ENCODE data around the gene NTRK3.

The NTRK3 gene

DNA sequence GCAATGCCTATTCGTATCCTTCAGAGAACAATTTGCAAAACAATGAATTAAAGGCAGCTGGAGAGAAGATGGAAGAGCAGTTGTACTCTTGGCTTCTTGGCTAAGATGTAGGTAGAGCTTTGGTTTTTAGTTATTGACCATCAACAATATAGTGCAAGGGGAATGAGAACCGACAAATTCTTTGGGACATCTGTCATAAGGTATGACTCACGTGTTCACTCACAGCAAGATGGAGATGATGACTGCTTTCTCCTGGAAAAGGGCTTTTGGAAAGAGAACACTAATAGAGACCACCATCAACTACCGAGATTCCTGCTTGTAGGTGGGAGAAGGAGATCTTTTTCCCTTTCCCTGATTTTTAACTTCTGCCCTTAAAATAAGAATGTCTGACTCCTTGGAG lies 234.9 kb downstream of the NTRK3 start:
- FAIRE-seq: no peak

DNA sequence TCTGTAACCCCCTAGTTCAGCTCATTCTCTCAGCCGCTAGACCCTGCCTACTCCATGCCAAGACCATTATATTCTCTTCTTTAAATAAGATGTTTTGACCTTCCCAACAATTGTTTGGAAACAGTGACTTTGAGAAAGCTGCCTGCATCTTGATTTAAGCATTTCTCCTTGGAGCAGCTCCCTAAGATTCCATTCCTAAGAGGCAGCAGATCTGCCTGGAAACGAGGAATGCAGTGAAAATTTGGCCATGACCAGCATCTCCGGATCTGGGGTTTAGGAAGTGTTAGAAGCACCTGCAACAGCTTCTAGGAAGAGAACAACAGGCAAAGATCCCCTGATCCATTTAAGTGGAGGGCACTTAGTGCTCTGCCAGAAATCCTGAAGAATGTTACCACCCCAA lies 235.7 kb downstream of the NTRK3 start:
- FAIRE-seq: no peak

DNA sequence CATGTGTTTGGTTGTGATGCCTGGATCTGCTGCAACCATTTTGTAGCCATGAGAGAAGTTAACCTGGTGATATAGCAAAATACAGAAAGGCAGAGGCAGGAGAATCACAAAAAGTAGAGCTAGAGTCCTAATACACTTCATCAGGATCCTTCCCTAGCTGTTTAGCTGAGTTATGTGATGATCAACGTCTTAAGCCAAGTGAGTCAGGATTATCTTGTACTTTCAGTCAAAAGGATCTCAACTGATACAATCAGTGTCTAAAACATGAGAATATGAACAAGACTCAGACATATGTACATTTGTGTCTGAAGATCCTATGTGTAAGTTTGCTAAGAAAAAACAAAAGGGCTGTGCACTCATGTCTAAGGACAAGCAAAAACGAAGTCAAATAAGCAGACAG lies 236.9 kb downstream of the NTRK3 start:
- FAIRE-seq: no peak

DNA sequence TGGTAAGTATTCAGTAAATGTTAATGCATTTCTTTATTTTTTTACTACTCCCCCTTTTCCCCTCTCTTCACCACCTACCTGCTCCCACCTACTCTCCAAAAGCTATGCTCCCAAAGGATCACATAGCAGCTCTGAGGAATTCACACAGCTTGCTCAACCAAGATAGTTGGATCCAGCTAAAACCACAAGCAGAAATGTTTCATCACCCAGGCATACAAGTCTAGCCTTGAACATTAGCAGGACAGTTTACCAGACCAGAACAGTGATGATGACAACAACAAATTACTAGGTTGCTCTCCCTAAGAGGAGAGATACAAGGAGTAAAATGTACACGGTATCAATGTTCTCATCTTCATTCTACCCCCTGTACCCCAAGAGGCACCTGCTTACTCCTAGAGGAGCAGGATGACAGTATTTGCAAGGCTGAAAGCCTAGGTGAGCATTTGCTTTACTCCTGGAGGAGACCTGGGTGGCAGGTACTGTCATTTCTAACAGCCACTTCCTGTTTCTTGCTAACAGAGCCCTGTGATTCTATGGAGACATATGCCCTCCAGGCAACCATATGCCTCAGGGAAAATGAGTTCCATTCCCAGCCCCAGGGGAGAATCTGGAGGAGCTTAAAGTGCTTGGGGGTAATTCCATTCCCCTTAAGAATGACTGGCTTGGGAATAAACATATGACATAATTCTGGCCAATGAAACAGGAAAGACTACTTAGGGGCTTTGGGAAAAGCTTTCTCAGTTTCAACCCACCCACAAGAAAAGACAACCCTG lies 237.5 kb downstream of the NTRK3 start:
- FAIRE-seq: no peak

DNA sequence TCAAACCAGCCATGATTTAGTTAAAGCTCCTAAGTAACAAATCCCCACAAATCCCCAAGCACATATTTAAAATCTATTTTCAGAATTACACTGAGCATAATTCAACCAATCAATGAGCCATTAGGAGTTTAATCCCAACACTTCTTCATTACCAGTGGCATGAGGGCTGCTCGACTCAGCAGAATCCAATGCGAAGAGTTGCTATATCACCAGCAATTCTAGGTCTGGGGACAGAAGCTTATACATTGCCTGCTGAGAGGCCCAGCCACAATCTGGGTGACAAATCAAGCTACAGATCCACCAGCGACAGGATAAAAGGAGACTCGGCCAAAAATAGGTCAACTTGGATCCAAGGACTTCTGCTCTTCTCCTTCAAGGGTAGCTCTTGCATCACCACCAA lies 238.8 kb downstream of the NTRK3 start:
- no peak for FAIRE-seq

DNA sequence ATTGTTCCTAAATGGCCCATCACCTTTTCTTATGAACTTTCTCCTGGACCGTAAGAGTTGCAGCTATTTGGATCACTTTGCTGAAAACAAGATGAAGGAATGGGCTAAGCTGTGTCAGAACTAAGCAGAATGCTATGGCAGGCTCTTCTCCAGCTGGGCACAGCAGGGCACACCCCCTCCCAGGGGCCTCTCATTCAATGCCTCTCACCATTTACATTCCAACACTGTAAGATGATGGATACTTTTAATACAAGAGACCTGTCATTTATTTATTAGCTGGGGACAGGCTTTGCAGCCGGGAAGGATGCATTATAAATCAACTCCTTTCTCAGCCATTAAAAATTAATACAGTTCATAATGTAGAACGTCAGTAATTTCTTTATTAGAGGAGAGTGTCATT lies 240.1 kb downstream of the NTRK3 start:
- no peak for FAIRE-seq

DNA sequence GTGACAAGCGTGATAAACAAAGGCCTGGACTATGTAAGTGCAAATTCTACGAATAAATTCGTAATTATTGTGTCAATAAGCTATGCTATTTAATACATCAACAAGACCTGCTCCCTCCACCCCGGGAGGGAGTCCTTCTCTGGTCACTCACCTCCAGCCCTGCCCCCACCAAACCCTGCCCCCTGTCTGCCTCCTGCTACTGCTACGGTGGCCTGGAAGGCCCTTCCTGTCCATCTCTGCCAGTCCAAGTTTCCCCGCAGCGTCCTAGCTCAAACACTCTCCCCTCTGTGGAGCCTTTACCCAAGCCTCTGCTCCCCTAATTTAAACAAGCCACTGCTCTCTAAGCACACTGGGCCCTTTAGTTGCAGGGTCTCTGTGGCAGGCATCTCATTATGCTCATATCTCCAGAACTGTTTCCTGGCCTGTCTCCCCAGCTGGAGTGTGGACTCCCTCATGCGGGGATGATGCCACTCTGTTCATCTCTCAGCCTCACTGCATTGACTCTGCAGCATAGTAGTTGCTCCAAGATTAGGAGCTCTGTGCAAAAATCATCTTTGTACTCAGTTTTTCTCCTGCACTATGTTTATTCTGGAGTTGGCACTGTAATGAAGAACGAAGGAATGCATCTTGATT lies 241.2 kb downstream of the NTRK3 start:
- no peak for FAIRE-seq

DNA sequence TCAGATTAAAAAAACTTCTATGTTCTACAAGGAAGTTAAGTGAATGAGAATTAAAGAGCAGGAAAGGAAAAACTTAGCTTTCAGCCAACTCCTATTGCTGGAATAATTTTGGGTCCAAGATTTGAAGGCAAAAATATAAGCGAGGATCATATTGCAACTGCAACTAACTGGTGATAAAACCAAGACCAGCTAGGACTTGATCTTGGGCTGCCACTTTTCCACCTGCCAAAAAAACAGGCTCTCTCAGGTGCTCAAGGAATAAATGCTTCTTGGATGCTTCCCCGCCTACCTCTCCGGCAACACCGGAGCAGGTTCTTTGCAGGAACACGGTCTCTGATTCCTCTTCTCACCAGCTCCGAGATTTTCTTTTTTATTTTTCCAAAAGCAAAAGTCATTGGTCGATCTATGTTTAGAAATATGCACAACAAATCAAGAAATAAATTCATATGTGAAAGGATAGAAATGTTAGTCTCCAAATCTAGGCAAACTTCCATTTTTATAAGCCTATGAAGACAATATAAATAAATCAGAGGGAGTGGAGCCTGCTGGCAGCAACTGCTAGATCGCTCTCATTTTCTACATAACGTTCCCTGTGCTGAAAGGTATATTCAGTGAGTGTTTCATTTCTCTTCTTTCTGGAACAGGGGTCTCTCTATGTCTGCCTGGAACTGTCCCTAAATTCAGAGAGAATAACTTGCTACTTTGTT lies 241.9 kb downstream of the NTRK3 start:
- no peak for FAIRE-seq

DNA sequence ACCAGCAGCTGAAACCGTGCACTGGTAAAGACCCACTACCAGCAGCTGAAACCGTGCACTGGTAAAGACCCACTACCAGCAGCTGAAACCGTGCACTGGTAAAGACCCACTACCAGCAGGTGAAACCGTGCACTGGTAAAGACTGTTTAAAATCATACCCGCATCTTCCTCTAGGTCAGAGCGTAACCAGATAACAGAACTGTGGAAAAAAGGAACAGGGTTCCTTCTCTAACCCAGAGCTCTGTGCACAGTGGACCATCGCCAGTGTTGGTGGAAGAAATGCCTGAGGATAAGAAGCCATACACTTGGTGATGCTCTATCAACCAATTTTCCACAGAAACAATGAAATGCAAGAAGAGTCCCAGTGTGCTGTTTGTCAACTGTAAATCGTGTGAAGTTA lies 243.4 kb downstream of the NTRK3 start:
- FAIRE-seq: no peak

DNA sequence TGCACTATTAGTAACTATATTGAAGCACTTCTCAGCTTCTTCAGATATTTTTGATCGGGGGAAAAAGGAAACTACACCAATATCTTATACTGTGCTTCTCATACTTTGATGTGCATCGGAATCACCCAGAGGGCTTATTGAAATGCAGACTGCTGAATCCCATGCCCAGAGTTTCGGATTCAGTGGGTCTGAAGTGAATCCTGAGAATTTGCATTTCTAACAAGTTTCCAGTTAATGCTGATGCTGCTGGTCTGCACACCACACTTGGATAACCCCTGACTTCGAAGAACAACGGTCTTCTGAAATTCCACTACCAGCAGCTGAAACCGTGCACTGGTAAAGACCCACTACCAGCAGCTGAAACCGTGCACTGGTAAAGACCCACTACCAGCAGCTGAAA lies 243.9 kb downstream of the NTRK3 start:
- no peak for FAIRE-seq

DNA sequence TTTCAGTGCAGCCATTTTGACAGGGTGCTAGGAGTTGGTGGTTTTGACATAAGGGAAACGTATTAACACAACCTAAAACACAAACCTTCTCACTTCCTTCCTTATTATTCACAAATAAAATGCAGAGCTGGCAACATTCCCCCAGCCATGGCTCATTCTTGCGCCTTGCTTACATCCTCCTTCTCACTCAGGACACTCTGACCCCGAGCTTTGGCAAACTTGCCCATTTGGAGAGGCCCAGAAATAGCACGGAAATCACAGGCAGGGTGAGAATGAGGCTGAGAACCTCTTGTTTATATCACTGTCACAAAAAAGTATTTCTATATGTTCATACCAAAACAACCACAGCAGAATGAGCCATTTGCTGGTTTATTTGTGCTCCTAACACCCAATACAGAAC lies 244.3 kb downstream of the NTRK3 start:
- no peak for FAIRE-seq

DNA sequence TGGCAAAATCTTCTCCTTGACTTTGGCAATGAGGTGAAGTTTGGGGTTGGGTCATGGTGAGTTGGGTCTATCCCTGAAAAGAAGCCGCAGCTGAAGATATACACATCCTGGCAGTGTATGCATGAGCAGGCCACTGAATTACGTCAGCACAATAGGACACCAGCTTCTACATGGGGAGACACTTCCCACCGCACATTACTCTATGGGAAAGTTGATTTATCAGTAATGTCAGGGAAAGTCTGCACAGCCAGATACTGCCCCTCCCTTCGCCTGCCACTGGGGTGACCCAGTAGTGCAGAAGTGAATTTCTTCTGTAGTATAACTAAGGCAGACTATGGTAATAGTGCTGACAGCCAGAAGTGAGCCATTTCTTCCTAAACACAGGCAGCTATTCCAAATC lies 245.0 kb downstream of the NTRK3 start:
- FAIRE-seq: no peak

DNA sequence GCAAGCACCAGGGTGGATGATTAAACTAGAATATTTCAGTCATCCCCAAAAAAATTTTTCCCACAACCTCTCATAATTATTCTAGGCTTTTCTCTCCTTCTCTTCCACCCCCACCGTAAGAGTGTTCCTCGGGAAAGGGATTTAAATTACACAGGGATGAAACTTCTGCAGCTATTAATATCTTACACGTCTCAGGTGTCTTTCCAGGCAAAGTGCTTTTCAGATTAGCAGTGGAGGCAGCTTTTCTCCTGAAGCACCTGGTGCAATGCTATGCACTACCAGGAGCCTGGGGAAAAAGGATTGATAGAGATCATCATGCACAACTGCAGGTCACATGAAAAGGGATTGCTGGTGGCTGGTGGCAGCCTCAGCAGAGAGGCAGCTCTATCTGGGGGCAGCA lies 250.4 kb downstream of the NTRK3 start:
- FAIRE-seq: no peak

DNA sequence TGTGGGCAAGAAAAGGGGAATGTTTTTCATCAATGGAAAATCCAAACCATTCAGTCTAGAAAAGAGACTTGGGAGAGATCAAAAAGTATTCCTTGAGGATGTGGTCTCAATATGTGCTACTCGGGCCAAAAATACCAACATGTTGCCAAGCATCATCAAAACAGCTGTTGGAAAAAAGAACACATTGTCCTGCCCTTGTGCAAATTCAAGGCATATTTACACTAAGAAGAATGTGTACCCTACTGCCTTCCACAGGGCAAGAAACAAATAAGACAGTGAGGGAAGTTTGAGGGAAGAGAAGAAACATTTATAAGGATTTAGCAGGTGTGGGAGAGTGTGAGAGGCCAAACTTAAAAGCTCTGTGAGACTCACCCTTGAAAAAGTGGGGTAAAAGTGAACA lies 252.1 kb downstream of the NTRK3 start:
- no peak for FAIRE-seq

DNA sequence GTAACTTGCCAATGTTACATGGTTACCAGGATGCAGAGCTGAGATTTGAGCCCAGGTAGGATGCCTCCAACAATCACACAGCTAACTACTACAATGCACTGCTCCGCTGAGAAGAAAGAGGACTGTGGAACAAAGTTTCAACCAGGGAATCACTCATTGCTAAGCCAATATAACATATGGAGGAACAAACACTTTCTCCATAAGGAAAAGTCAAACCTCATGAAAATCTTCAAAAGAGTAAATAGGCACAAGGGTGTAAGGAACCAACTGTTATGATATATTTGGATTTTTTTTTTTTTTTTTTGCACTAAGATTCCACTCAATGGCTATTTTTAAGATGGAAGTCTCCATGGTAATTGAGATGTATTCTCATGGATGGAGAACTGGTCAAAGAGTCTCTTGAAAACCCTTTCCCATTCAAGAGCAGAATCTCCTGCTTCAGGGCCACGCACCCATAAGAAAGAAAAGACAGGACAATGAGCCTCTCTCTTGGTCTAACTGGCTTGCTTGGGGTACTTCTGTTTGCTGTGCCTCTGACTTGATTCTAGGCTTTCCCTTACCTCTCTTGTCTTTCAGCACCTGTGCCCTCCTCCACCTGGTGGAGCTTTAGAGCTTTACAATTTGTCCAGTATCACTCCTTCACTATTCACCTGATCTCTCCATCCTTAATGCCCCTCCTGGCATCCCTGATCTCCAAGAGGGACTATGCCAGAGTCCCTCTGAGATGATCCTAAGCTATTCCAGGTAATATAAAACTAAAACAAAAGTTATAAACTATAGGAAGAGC lies 252.8 kb downstream of the NTRK3 start:
- no peak for FAIRE-seq

DNA sequence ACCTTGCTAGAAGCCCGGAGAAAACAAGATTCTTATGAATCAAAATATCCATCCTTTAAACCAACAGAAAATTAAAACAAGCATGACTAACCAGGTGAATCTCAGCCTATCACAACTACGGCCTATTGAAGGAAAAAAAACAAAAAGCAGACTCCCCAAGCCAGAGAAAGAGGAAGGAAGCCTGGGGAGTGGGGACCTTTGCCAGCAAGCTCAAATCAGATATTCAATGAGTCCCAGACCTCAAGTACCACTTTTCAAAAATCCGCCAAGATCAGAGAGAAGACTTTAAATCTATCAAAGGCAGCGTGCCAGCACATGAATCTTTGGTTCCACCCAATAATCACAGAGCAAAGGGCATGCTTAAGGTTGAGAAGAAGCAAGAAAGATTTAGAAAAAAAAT lies 253.8 kb downstream of the NTRK3 start:
- FAIRE-seq: no peak

DNA sequence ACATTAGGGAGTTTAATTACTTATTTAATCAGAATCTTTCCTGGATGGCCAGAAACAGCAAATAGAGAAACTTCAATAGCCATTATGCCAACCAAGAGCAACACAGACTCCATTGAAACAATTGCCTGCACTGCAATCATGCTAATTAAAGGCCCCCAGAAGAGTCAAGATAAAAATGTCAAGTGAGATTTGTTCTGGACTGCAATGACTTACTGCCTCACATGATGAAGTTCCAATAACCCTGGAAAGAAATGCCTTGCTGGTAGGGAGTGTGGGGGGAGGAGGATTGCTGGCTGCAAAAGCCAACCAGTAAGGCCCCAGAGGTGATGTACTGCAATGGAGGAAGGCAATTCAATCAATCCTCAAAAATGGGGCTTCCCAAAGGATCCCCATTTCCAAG lies 257.9 kb downstream of the NTRK3 start:
- FAIRE-seq: no peak

DNA sequence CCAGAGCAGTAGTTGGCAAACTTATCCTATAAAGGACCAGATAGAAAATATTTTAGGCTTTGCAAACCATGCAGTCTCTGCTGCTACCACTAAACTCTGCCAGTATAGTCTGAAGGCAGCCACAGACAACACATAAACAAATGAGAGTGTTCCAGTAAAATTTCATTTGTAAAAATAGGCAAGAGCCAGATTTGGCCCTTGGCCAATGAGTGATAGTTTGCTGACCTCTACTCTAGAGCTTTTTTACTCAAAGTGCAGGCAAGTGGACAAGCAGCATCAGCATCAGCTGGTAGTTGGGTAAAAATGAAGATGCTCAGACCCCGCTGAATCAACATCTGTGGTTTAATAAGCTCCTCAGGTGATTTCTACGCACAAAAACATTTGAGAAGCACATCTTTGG lies 269.8 kb downstream of the NTRK3 start:
- no peak for FAIRE-seq

DNA sequence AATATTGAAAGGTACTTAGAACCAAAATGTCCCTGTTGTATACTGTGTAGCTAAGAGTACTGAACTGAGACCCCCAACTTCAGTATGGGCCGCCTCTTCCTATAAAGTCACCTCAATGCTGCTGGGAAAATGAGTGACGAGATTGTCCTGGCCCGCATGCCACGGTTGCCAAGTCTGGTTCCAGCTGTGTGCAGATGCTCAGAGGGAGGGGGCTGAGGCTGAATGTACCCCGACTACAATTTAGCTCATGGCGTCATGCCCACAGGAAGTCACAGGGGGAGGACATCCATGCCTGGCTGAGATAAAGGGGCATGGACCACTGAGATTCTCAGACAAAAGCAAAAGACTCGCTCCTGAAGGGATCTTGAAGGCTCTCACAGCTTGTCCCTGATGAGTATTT lies 271.1 kb downstream of the NTRK3 start:
- FAIRE-seq: no peak

DNA sequence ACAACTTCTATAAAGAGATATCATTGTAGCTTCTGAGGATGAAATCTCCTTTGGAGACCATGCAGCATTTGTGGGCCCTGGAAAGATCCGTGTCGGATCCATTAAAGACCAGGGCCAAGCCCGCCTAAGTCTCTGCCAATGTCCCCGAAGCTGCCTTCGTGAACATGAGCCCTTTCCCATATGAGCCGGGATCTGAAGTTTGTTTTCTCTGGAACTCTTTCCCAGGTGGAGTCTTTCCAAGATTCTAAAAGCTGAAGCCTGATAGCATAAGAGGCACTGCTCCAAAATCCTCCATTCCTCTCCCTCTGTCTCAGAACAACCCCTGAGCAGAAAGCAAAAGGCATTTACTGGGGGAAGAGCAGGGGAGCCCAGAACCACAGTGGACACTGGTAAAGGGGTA lies 274.6 kb downstream of the NTRK3 start:
- no peak for FAIRE-seq

DNA sequence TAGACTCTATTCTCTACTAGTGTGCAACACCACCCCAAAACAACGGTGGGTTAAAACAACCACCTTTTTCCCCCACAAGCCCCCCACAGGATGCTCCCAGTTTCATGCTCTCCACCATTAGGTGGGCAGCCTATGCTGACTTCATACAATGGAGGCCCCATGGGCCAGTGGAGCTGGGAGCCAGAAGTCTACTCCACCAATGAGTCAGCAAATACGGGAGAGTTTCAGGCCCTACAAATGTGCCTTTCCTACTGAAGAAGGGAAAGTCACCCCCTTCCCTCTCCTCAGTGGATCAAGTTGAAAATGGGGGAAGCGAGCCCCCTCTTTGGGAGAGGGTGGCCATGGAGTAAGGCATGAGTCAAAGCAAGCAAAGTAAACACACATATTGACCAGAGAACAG lies 278.6 kb downstream of the NTRK3 start:
- no peak for FAIRE-seq

DNA sequence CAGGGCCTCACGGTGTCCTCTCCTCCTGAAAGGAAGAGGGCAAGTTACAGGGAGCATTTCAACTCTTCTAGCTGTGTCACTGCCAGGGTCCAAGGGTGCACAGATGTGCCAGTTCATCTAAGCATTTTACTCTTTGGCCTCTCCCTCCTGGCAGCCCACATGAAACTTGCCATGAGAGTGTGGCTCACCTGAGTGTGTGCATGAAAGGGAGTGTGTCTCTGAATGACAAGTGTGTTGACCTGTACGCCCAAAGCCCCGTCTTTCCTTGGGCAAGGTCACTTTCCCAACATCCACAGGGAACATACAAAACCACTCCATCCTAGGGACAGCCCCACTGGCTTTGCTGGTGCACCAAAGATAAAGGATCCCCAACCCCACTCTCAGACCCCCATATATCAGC lies 280.0 kb downstream of the NTRK3 start:
- no peak for FAIRE-seq

DNA sequence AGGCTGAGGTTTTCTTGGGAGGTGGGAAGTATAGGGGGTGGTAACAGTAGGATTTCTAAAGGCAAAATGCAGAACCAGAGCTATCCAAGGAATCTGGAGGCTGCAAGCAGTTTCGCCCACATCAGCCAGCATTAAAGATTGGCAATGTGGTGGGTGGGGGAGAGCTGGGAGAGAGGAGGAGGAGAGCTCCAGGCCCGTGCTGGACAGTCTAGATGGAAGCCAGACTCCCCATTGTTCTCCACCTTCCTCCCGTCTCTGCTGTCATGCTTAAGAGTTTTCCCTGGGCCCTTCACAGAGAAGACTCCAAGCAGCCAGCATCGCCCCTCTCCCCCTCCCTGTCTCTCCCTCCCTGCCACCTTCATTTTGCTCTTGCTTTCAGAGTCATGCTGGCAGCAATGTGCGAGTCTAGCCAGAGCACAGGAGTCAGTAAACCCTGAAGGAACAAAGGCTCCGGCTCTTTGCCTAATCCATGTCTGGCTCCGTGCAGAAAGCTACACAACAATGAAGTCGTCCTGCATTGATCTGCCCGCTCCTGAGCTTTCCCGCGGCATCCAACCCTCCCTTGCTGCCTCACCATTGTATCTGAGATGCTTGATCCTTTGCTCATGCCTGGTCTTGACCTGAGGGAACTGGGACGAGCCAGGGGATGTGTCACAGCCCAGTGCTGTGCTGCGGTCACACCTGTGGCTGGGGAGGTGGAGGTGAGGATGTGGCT lies 282.9 kb downstream of the NTRK3 start:
- FAIRE-seq: no peak

All from islet of Langerhans (tissue), 1 donor.